Measurements from ENCODE around the gene PRDM16.

The PRDM16 gene

GRCh38 chr1:3474016-3474415 lies 405.0 kb downstream of the PRDM16 start:
- Histone ChIP-seq H3K27me3 (ENCODE audit: insufficient read depth, insufficient read length) (no peaks in the 10 kb centered on the region), H3K9me3 (ENCODE audit: insufficient read depth, low read length) (no peaks in the 10 kb centered on the region), H3K9ac (ENCODE audit: insufficient read length, low read depth) (no peak overlapping the region), H3K4me3 (ENCODE audit: insufficient read length, low read depth) (no peak overlapping the region), H3K4me1 (ENCODE audit: insufficient read depth, insufficient read length) (peaks cover 20% of the 10 kb centered on the region), H3K36me3 (ENCODE audit: insufficient read depth, insufficient read length, low read length) (peaks cover 12% of the 10 kb centered on the region)
- DNase-seq (ENCODE audit: low read depth, low spot score), result no peak
- TF ChIP-seq ZNF274 (IDR thresholded peaks at IDR 0.05; ENCODE audit: low read depth, low read length) (no peak), SUZ12 (IDR thresholded peaks at IDR 0.05; ENCODE audit: extremely low read depth, insufficient read depth, insufficient read length) (no peak), YY1 (IDR thresholded peaks at IDR 0.05; ENCODE audit: insufficient read depth, insufficient read length) (no peak)

- TF ChIP-seq YY1 (IDR thresholded peaks at IDR 0.05; ENCODE audit: insufficient read depth, insufficient read length) (no peak), SUZ12 (IDR thresholded peaks at IDR 0.05; ENCODE audit: extremely low read depth, insufficient read depth, insufficient read length) (no peak), ZNF274 (IDR thresholded peaks at IDR 0.05; ENCODE audit: low read depth, low read length) (no peak)
- DNase-seq (ENCODE audit: low read depth, low spot score), result no peak
- Histone ChIP-seq H3K9ac (ENCODE audit: insufficient read length, low read depth) (no peak overlapping the region), H3K9me3 (ENCODE audit: insufficient read depth, low read length) (no peaks in the 10 kb centered on the region), H3K4me1 (ENCODE audit: insufficient read depth, insufficient read length) (peaks cover 20% of the 10 kb centered on the region), H3K36me3 (ENCODE audit: insufficient read depth, insufficient read length, low read length) (peaks cover 12% of the 10 kb centered on the region), H3K4me3 (ENCODE audit: insufficient read length, low read depth) (no peak overlapping the region), H3K27me3 (ENCODE audit: insufficient read depth, insufficient read length) (no peaks in the 10 kb centered on the region)
Measured at GRCh38 chr1:3474421-3474820, 405.4 kb downstream of the PRDM16 start.

- Histone ChIP-seq H3K9ac (ENCODE audit: insufficient read length, low read depth) (no peak overlapping the region), H3K4me3 (ENCODE audit: insufficient read length, low read depth) (no peak overlapping the region), H3K27me3 (ENCODE audit: insufficient read depth, insufficient read length) (no peaks in the 10 kb centered on the region), H3K4me1 (ENCODE audit: insufficient read depth, insufficient read length) (peaks cover 9% of the 10 kb centered on the region), H3K9me3 (ENCODE audit: insufficient read depth, low read length) (no peaks in the 10 kb centered on the region), H3K36me3 (ENCODE audit: insufficient read depth, insufficient read length, low read length) (peaks cover 12% of the 10 kb centered on the region)
- TF ChIP-seq YY1 (IDR thresholded peaks at IDR 0.05; ENCODE audit: insufficient read depth, insufficient read length) (no peak), ZNF274 (IDR thresholded peaks at IDR 0.05; ENCODE audit: low read depth, low read length) (no peak), SUZ12 (IDR thresholded peaks at IDR 0.05; ENCODE audit: extremely low read depth, insufficient read depth, insufficient read length) (no peak)
- no peak for DNase-seq (ENCODE audit: low read depth, low spot score)
Measured at GRCh38 chr1:3475839-3476573, 407.0 kb downstream of the PRDM16 start.

GRCh38 chr1:3476666-3477065 lies 407.7 kb downstream of the PRDM16 start:
- peaks cover 8% of the 10 kb centered on the region for H3K4me1 ChIP-seq (ENCODE audit: insufficient read depth, insufficient read length)
- no peaks in the 10 kb centered on the region for H3K9me3 ChIP-seq (ENCODE audit: insufficient read depth, low read length)
- no peak for TF ChIP-seq ZNF274 (IDR thresholded peaks at IDR 0.05; ENCODE audit: low read depth, low read length)
- no peak for TF ChIP-seq YY1 (IDR thresholded peaks at IDR 0.05; ENCODE audit: insufficient read depth, insufficient read length)
- no peak for TF ChIP-seq SUZ12 (IDR thresholded peaks at IDR 0.05; ENCODE audit: extremely low read depth, insufficient read depth, insufficient read length)
- no peak overlapping the region for H3K9ac ChIP-seq (ENCODE audit: insufficient read length, low read depth)
- peaks cover 12% of the 10 kb centered on the region for H3K36me3 ChIP-seq (ENCODE audit: insufficient read depth, insufficient read length, low read length)
- no peak for DNase-seq (ENCODE audit: low read depth, low spot score)
- no peaks in the 10 kb centered on the region for H3K27me3 ChIP-seq (ENCODE audit: insufficient read depth, insufficient read length)
- H3K4me3 ChIP-seq (ENCODE audit: insufficient read length, low read depth), result no peak overlapping the region

GRCh38 chr1:3477241-3477995 lies 408.4 kb downstream of the PRDM16 start:
- peaks cover 2% of the 10 kb centered on the region for H3K4me1 ChIP-seq (ENCODE audit: insufficient read depth, insufficient read length)
- TF ChIP-seq ZNF274 (IDR thresholded peaks at IDR 0.05; ENCODE audit: low read depth, low read length), result no peak
- peaks cover 12% of the 10 kb centered on the region for H3K36me3 ChIP-seq (ENCODE audit: insufficient read depth, insufficient read length, low read length)
- no peak for DNase-seq (ENCODE audit: low read depth, low spot score)
- H3K4me3 ChIP-seq (ENCODE audit: insufficient read length, low read depth), result no peak overlapping the region
- no peaks in the 10 kb centered on the region for H3K9me3 ChIP-seq (ENCODE audit: insufficient read depth, low read length)
- H3K27me3 ChIP-seq (ENCODE audit: insufficient read depth, insufficient read length), result no peaks in the 10 kb centered on the region
- no peak overlapping the region for H3K9ac ChIP-seq (ENCODE audit: insufficient read length, low read depth)

GRCh38 chr1:3478187-3478586 lies 409.2 kb downstream of the PRDM16 start:
- no peak for DNase-seq (ENCODE audit: low read depth, low spot score)
- Histone ChIP-seq H3K4me1 (ENCODE audit: insufficient read depth, insufficient read length) (no peaks in the 10 kb centered on the region), H3K9ac (ENCODE audit: insufficient read length, low read depth) (no peak overlapping the region), H3K9me3 (ENCODE audit: insufficient read depth, low read length) (no peaks in the 10 kb centered on the region), H3K4me3 (ENCODE audit: insufficient read length, low read depth) (no peak overlapping the region), H3K36me3 (ENCODE audit: insufficient read depth, insufficient read length, low read length) (peaks cover 8% of the 10 kb centered on the region), H3K27me3 (ENCODE audit: insufficient read depth, insufficient read length) (no peaks in the 10 kb centered on the region)
- no peak for TF ChIP-seq ZNF274 (IDR thresholded peaks at IDR 0.05; ENCODE audit: low read depth, low read length)
- TF ChIP-seq YY1 (IDR thresholded peaks at IDR 0.05; ENCODE audit: insufficient read depth, insufficient read length), result no peak

GRCh38 chr1:3479511-3480368 lies 410.7 kb downstream of the PRDM16 start:
- DNase-seq (ENCODE audit: low read depth, low spot score), result no peak
- no peak overlapping the region for H3K9ac ChIP-seq (ENCODE audit: insufficient read length, low read depth)
- H3K4me3 ChIP-seq (ENCODE audit: insufficient read length, low read depth), result no peak overlapping the region
- no peak for TF ChIP-seq SUZ12 (IDR thresholded peaks at IDR 0.05; ENCODE audit: extremely low read depth, insufficient read depth, insufficient read length)
- no peak for TF ChIP-seq YY1 (IDR thresholded peaks at IDR 0.05; ENCODE audit: insufficient read depth, insufficient read length)
- no peak for TF ChIP-seq ZNF274 (IDR thresholded peaks at IDR 0.05; ENCODE audit: low read depth, low read length)
- no peaks in the 10 kb centered on the region for H3K4me1 ChIP-seq (ENCODE audit: insufficient read depth, insufficient read length)
- no peaks in the 10 kb centered on the region for H3K36me3 ChIP-seq (ENCODE audit: insufficient read depth, insufficient read length, low read length)
- H3K27me3 ChIP-seq (ENCODE audit: insufficient read depth, insufficient read length), result no peaks in the 10 kb centered on the region
- H3K9me3 ChIP-seq (ENCODE audit: insufficient read depth, low read length), result no peaks in the 10 kb centered on the region
